Panc1 (cell line): ENCODE measurements around the gene RENBP. TPM values are rescaled to one million over a fixed set of nuclear protein-coding genes. Genes with fewer than 3 reads are reported as not detected.

Experiments
- ATAC-seq: fragments of 200-7000 bp; cut with Tn5 transposase; 2 replicates; pipeline ENCODE4 v1.9.1; 2020; ENCODE audit warnings: mild to moderate bottlenecking, moderate library complexity
- BruUV-seq: library from RNA; stranded (reverse); fragments of 400-500 nt; replicated peaks from 2 replicates; lab custom pipeline; 2021; lab: Mats Ljungman, UMichigan
- CTCF ChIA-PET: fragments of 300-600 bp; sonication (Branson Sonifier 250); formaldehyde crosslinking; loops from one replicate; lab custom pipeline; 2022; ENCODE audit warnings: antibody characterized with exemption; lab: Charles Lee
- POLR2A ChIA-PET: fragments of 300-600 bp; sonication (Branson Sonifier 250); formaldehyde crosslinking; loops from one replicate; lab custom pipeline; 2022; ENCODE audit warnings: antibody characterized with exemption; lab: Charles Lee
- DNase-seq: peaks from one replicate; pipeline ENCODE4 v3.0.0-alpha.2; 2010; ENCODE audit warnings: low read depth, low spot score
- H3K27ac ChIP-seq: 2 replicates; pipeline ENCODE4 v1.5.1; 2011; ENCODE audit warnings: mild to moderate bottlenecking, low read length, inconsistent platforms
- H3K27me3 ChIP-seq: fragments of 200-500 bp; sonication (Bioruptor generic); 2 replicates; pipeline ENCODE4 v1.6.0; 2014; ENCODE audit warnings: low read length, inconsistent platforms; ENCODE audit not compliant: control insufficient read depth, insufficient read depth
- H3K36me3 ChIP-seq: fragments of 200-500 bp; sonication (Bioruptor generic); 2 replicates; pipeline ENCODE4 v1.5.1; 2014; ENCODE audit warnings: inconsistent platforms, mild to moderate bottlenecking, low read length, moderate library complexity; ENCODE audit not compliant: control insufficient read depth, insufficient read depth
- H3K4me1 ChIP-seq: 2 replicates; pipeline ENCODE4 v1.5.1; 2011; ENCODE audit warnings: inconsistent platforms, mild to moderate bottlenecking, low read length, moderate library complexity; ENCODE audit not compliant: control insufficient read depth, insufficient read depth
- H3K4me3 ChIP-seq, 2 experiments: 2 replicates each; pipeline ENCODE4 v1.5.1; 2011 to 2012; ENCODE audit warnings: low read depth in 2 of 2, low read length in 2 of 2, mild to moderate bottlenecking in 2 of 2, inconsistent platforms in 1 of 2, moderate library complexity in 1 of 2
- H3K9me3 ChIP-seq: fragments of 200-500 bp; sonication (Bioruptor generic); 2 replicates; pipeline ENCODE4 v1.5.1; 2014; ENCODE audit warnings: low read depth, mild to moderate bottlenecking, inconsistent platforms, low read length, moderate library complexity; ENCODE audit not compliant: control insufficient read depth, insufficient read depth
- CTCF ChIP-seq: fragments of 450-650 bp; IDR thresholded peaks from 2 replicates; pipeline ENCODE4 v1.5.1; 2017; ENCODE audit warnings: mild to moderate bottlenecking
- POLR2AphosphoS5 ChIP-seq: IDR thresholded peaks from 2 replicates; pipeline ENCODE4 v1.6.1; 2012; ENCODE audit warnings: mild to moderate bottlenecking, low read depth, low read length, moderate library complexity
- REST ChIP-seq, 2 experiments: IDR thresholded peaks; 2 replicates each; pipeline ENCODE4 v1.6.1; 2011 to 2012; ENCODE audit warnings: low read depth in 2 of 2, control low read depth in 1 of 2, low read length in 1 of 2, mild to moderate bottlenecking in 1 of 2, moderate library complexity in 1 of 2; ENCODE audit not compliant: insufficient read depth in 1 of 2
- SIN3A ChIP-seq: IDR thresholded peaks from 2 replicates; pipeline ENCODE4 v1.6.1; 2012; ENCODE audit warnings: low read depth, mild to moderate bottlenecking, low read length, moderate library complexity, borderline replicate concordance; ENCODE audit not compliant: insufficient read depth
- TCF7L2 ChIP-seq: IDR thresholded peaks from 2 replicates; pipeline ENCODE4 v1.6.1; 2011; ENCODE audit warnings: mild to moderate bottlenecking, low read depth, low read length, inconsistent platforms
- in situ Hi-C: cut with HindIII; loops from 2 replicates; pipeline ENCODE4 v1.10.0; 2016; ENCODE audit warnings: low sequenced_read_pairs, low pct_unique_long_range_greater_than_20kb
- intact Hi-C: fragments of 100-400 bp; cut with micrococcal nuclease; formaldehyde crosslinking; loops from one replicate; pipeline ENCODE4 v1.10.0; 2022; ENCODE audit not compliant: unreplicated experiment
- total RNA-seq: library from RNA; stranded (reverse); gene quantifications from one replicate; pipeline ENCODE4 v1.2.1, GENCODE V29; 2021; ENCODE audit not compliant: unreplicated experiment

Gene RENBP
- total RNA-seq, 1 experiment from 2014 or later, result 0.62 TPM

- Histone ChIP-seq H3K27me3 (no peaks in the 10 kb centered on the region), H3K4me3 (no peak overlapping the region), H3K4me1 (0 out of 2 replicates have a peak, but pooled peaks cover 5% of the 10 kb centered on the region), H3K36me3 (no peaks in the 10 kb centered on the region), H3K9me3 (no peaks in the 10 kb centered on the region), H3K27ac (no peak overlapping the region)
- POLR2A ChIA-PET, result no interaction called here
- DNase-seq (no peak), ATAC-seq (no peak)
- no TSS peak for BruUV-seq
- no peak for TF ChIP-seq SIN3A
- no peak for TF ChIP-seq CTCF
- no peak for TF ChIP-seq TCF7L2
- no peak for TF ChIP-seq REST (IDR thresholded peaks at IDR 0.05; ENCODE audit: insufficient read depth in 1 of 2, low read depth in 2 of 2, low read length in 1 of 2)
- TF ChIP-seq POLR2AphosphoS5, result no peak
- CTCF ChIA-PET, result no interaction called here
- in situ Hi-C loops, result no loop called here
- intact Hi-C loops, result no loop called here
Measured at GRCh38 chrX:153913211-153913610, 31.2 kb downstream of the RENBP start.

GRCh38 chrX:153911798-153912197 is 32.6 kb downstream of the RENBP start:
- intact Hi-C loops (no loop called here), in situ Hi-C loops (no loop called here)
- TF ChIP-seq SIN3A (no peak), CTCF (no peak), TCF7L2 (no peak), POLR2AphosphoS5 (no peak), REST (IDR thresholded peaks at IDR 0.05; ENCODE audit: insufficient read depth in 1 of 2, low read depth in 2 of 2, low read length in 1 of 2) (no peak)
- no peak for DNase-seq
- Histone ChIP-seq H3K27me3 (no peaks in the 10 kb centered on the region), H3K36me3 (no peaks in the 10 kb centered on the region), H3K27ac (no peak overlapping the region), H3K4me3 (no peak overlapping the region), H3K9me3 (no peaks in the 10 kb centered on the region), H3K4me1 (peaks cover 9% of the 10 kb centered on the region; the same call in 1 of the 2 replicates)
- ChIA-PET CTCF (interaction anchor here (0.7 to 3.1 kb wide), 5 partner anchors 11 to 351 kb away, joined by 3 to 24 read pairs (median 7); no protein-coding TSS in a partner anchor), POLR2A (no interaction called here)
- BruUV-seq, result TSS peak; percentile 35
- ATAC-seq, result no peak
